SJSA1 (cell line): ENCODE data around the gene KRTAP2-3. TPM values are rescaled to one million over a fixed set of nuclear protein-coding genes. Genes with fewer than 3 reads are reported as not detected.

Source experiments
- DNase-seq, 2 experiments: peaks; one replicate each; pipeline ENCODE4 v3.0.0-alpha.2; 2015 to 2020; ENCODE audit warnings: low spot score in 2 of 2, low read depth in 1 of 2
- H3K27ac ChIP-seq: fragments of 250-450 bp; sonication (Bioruptor Pico); 2 replicates; pipeline ENCODE4 v1.5.1; 2020; ENCODE audit warnings: mild to moderate bottlenecking, moderate library complexity
- H3K27me3 ChIP-seq: fragments of 250-450 bp; sonication (Bioruptor Pico); replicated peaks from 2 replicates; pipeline ENCODE4 v1.5.1; 2020; ENCODE audit warnings: mild to moderate bottlenecking, moderate library complexity
- H3K36me3 ChIP-seq: fragments of 250-450 bp; sonication (Bioruptor Pico); 2 replicates; pipeline ENCODE4 v1.5.1; 2020; ENCODE audit warnings: mild to moderate bottlenecking
- H3K4me1 ChIP-seq: fragments of 250-450 bp; sonication (Bioruptor Pico); replicated peaks from 2 replicates; pipeline ENCODE4 v1.6.1; 2021; ENCODE audit warnings: mild to moderate bottlenecking
- H3K4me3 ChIP-seq: fragments of 250-450 bp; sonication (Bioruptor Pico); 2 replicates; pipeline ENCODE4 v1.5.1; 2020; ENCODE audit warnings: mild to moderate bottlenecking
- H3K9me3 ChIP-seq: fragments of 250-450 bp; sonication (Bioruptor Pico); replicated peaks from 2 replicates; pipeline ENCODE4 v1.5.1; 2020; ENCODE audit warnings: mild to moderate bottlenecking
- total RNA-seq: library from RNA; depleted of rRNA; stranded (reverse); fragments of >200 nt; shearing (Covaris generic); gene quantifications from 2 replicates; pipeline ENCODE4 v1.2.3, GENCODE V29; 2014; rRNA removed

Gene KRTAP2-3
- total RNA-seq, 1 experiment from 2014 or later, result not detected

GRCh38 chr17:41009936-41010335, 50.0 kb downstream of the KRTAP2-3 start:
- H3K27me3 ChIP-seq, result no peaks in the 10 kb centered on the region
- no peak overlapping the region for H3K27ac ChIP-seq
- no peak overlapping the region for H3K4me3 ChIP-seq
- H3K9me3 ChIP-seq, result no peaks in the 10 kb centered on the region
- no peaks in the 10 kb centered on the region for H3K4me1 ChIP-seq
- H3K36me3 ChIP-seq, result no peaks in the 10 kb centered on the region
- no peak for DNase-seq

DNA sequence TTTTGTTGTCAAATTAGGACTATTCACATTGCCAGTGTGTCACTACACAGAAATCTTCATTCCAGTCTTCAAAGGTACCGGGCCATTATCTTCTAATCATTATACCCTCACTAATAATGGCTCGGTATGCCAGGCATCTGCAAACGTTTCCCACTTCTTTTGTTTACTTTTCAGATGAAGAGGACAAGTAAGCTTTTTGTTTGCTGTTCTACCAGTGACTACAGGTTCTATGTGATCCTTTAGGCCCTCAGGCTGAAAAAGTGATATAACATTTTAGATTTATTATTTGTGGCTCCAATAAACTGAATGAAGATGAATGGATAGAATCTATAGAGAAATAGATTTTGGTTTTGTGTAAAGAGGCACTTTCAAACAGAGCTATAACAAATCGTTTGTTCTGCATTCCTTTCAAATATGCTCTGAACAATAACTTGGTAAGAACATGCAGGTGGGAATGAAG, 50.6 kb downstream of the KRTAP2-3 start:
- Histone ChIP-seq H3K4me3 (no peak overlapping the region), H3K27ac (no peak overlapping the region), H3K4me1 (no peaks in the 10 kb centered on the region), H3K27me3 (no peaks in the 10 kb centered on the region), H3K36me3 (no peaks in the 10 kb centered on the region), H3K9me3 (no peaks in the 10 kb centered on the region)
- no peak for DNase-seq

Other genes starting within 250 kb of the KRTAP2-3 start
- 29.7 and 73.0 TPM in 2 replicates for gene KRT10, start 237.5 kb downstream of the KRTAP2-3 start, total RNA-seq
- gene KRT12, start 192.9 kb downstream of the KRTAP2-3 start, total RNA-seq, result not detected in 2 replicates
- gene KRT20, start 174.9 kb downstream of the KRTAP2-3 start, total RNA-seq, result not detected in 2 replicates
- gene KRT23, start 122.5 kb downstream of the KRTAP2-3 start, total RNA-seq, result not detected in 2 replicates
- not detected in 2 replicates for gene KRT39, start 93.2 kb downstream of the KRTAP2-3 start, total RNA-seq
- gene KRT40, start 75.8 kb downstream of the KRTAP2-3 start, total RNA-seq, result not detected in 2 replicates
- not detected in 2 replicates for gene KRTAP3-3, start 66.0 kb downstream of the KRTAP2-3 start, total RNA-seq
- not detected in 2 replicates for gene KRTAP3-2, start 60.2 kb downstream of the KRTAP2-3 start, total RNA-seq
- gene KRTAP3-1, start 51.0 kb downstream of the KRTAP2-3 start, total RNA-seq, result not detected in 2 replicates
- 0.45 and 2.5 TPM in 2 replicates for gene KRTAP1-5, start 32.9 kb downstream of the KRTAP2-3 start, total RNA-seq
- gene KRTAP1-4, start 29.9 kb downstream of the KRTAP2-3 start, total RNA-seq, result not detected in 2 replicates
- not detected in 2 replicates for gene KRTAP1-3, start 25.2 kb downstream of the KRTAP2-3 start, total RNA-seq
- gene KRTAP1-1, start 18.7 kb downstream of the KRTAP2-3 start, total RNA-seq, result not detected in 2 replicates
- gene KRTAP2-1, start 12.8 kb downstream of the KRTAP2-3 start, total RNA-seq, result not detected in 2 replicates
- not detected in 2 replicates for gene KRTAP2-2, start 4.9 kb downstream of the KRTAP2-3 start, total RNA-seq
- not detected in 2 replicates for gene KRTAP2-4, start 5.8 kb upstream of the KRTAP2-3 start, total RNA-seq
- not detected in 2 replicates for gene KRTAP4-7, start 24.0 kb upstream of the KRTAP2-3 start, total RNA-seq
- not detected in 2 replicates for gene KRTAP4-8, start 38.0 kb upstream of the KRTAP2-3 start, total RNA-seq
- gene KRTAP4-16, start 42.1 kb upstream of the KRTAP2-3 start, total RNA-seq, result not detected in 2 replicates
- not detected in 2 replicates for gene KRTAP4-9, start 45.3 kb upstream of the KRTAP2-3 start, total RNA-seq
- gene KRTAP4-11, start 58.3 kb upstream of the KRTAP2-3 start, total RNA-seq, result not detected in 2 replicates
- not detected in 2 replicates for gene KRTAP4-12, start 64.1 kb upstream of the KRTAP2-3 start, total RNA-seq
- not detected in 2 replicates for gene KRTAP4-6, start 80.4 kb upstream of the KRTAP2-3 start, total RNA-seq
- gene KRTAP4-5, start 89.7 kb upstream of the KRTAP2-3 start, total RNA-seq, result not detected in 2 replicates
- not detected in 2 replicates for gene KRTAP4-4, start 100.6 kb upstream of the KRTAP2-3 start, total RNA-seq
- gene KRTAP4-3, start 108.1 kb upstream of the KRTAP2-3 start, total RNA-seq, result not detected in 2 replicates
- gene KRTAP4-2, start 118.1 kb upstream of the KRTAP2-3 start, total RNA-seq, result not detected in 2 replicates
- not detected in 2 replicates for gene KRTAP4-1, start 124.8 kb upstream of the KRTAP2-3 start, total RNA-seq
- not detected in 2 replicates for gene KRTAP9-1, start 129.8 kb upstream of the KRTAP2-3 start, total RNA-seq
- gene KRTAP9-2, start 166.5 kb upstream of the KRTAP2-3 start, total RNA-seq, result not detected in 2 replicates
- gene KRTAP9-3, start 172.3 kb upstream of the KRTAP2-3 start, total RNA-seq, result not detected in 2 replicates
- gene KRTAP9-8, start 177.9 kb upstream of the KRTAP2-3 start, total RNA-seq, result not detected in 2 replicates
- gene KRTAP9-4, start 189.6 kb upstream of the KRTAP2-3 start, total RNA-seq, result not detected in 2 replicates
- gene KRTAP9-9, start 195.3 kb upstream of the KRTAP2-3 start, total RNA-seq, result not detected in 2 replicates
- not detected in 2 replicates for gene KRTAP9-6, start 205.3 kb upstream of the KRTAP2-3 start, total RNA-seq
- gene KRTAP9-7, start 215.6 kb upstream of the KRTAP2-3 start, total RNA-seq, result not detected in 2 replicates
- not detected in 2 replicates for gene KRTAP29-1, start 242.7 kb upstream of the KRTAP2-3 start, total RNA-seq
- not detected in 2 replicates for gene KRTAP16-1, start 249.2 kb upstream of the KRTAP2-3 start, total RNA-seq